Type B pancreatic cell (in vitro differentiated cells): Measurements from ENCODE around the gene MIOX. TPM values are rescaled to one million over a fixed set of nuclear protein-coding genes. Genes with fewer than 3 reads are reported as not detected.

ENCODE experiments used
- DNase-seq: peaks from one replicate; pipeline ENCODE4 v3.0.0; 2021; ENCODE audit warnings: mixed read lengths; ENCODE audit not compliant: unreplicated experiment; ENCODE audit errors: extremely low spot score
- H3K27ac Mint-ChIP-seq: 2 replicates; pipeline ENCODE4 v1.8.0; 2021; ENCODE audit warnings: mild to moderate bottlenecking, mixed read lengths
- H3K27me3 Mint-ChIP-seq: 2 replicates; pipeline ENCODE4 v1.8.0; 2021; ENCODE audit warnings: mixed read lengths
- H3K36me3 Mint-ChIP-seq: 2 replicates; pipeline ENCODE4 v1.8.0; 2021; ENCODE audit warnings: mixed read lengths
- H3K4me1 Mint-ChIP-seq: one replicate; pipeline ENCODE4 v1.8.0; 2021; ENCODE audit warnings: mixed read lengths; ENCODE audit not compliant: unreplicated experiment
- H3K4me3 Mint-ChIP-seq: 2 replicates; pipeline ENCODE4 v1.8.0; 2021; ENCODE audit warnings: mild to moderate bottlenecking, mixed read lengths
- H3K9me3 Mint-ChIP-seq: 2 replicates; pipeline ENCODE4 v1.8.0; 2021; ENCODE audit warnings: mixed read lengths
- CTCF ChIP-seq: fragments of 200-600 bp; sonication (generic); conservative IDR thresholded peaks from 2 replicates; pipeline ENCODE4 v1.5.0; 2021; ENCODE audit warnings: antibody characterized with exemption, mild to moderate bottlenecking
- total RNA-seq: library from RNA; stranded (reverse); gene quantifications from 2 replicates; pipeline ENCODE4 v1.2.1, GENCODE V29; 2021; ENCODE audit warnings: low replicate concordance

The MIOX gene
- total RNA-seq, 1 donor from 2014 or later = not detected

GRCh38 chr22:50488006-50488677, 1.5 kb downstream of the MIOX start:
- TF ChIP-seq CTCF = no peak

GRCh38 chr22:50488886-50489285, 2.2 kb downstream of the MIOX start:
- H3K4me3 Mint-ChIP-seq = no peak overlapping the region
- no peak overlapping the region for H3K27ac Mint-ChIP-seq
- peaks cover 12% of the 10 kb centered on the region for H3K27me3 Mint-ChIP-seq
- no peak for TF ChIP-seq CTCF
- no peaks in the 10 kb centered on the region for H3K36me3 Mint-ChIP-seq
- peaks cover 9% of the 10 kb centered on the region for H3K4me1 Mint-ChIP-seq
- DNase-seq = no peak
- no peaks in the 10 kb centered on the region for H3K9me3 Mint-ChIP-seq

More at GRCh38 chr22:50488006-50488677, 1.5 kb downstream of the MIOX start:
- H3K4me1 Mint-ChIP-seq = peaks cover 9% of the 10 kb centered on the region
- no peaks in the 10 kb centered on the region for H3K9me3 Mint-ChIP-seq
- peaks cover 12% of the 10 kb centered on the region for H3K27me3 Mint-ChIP-seq
- H3K27ac Mint-ChIP-seq = no peak overlapping the region
- H3K36me3 Mint-ChIP-seq = no peaks in the 10 kb centered on the region
- no peak overlapping the region for H3K4me3 Mint-ChIP-seq
- no peak for DNase-seq

- DNase-seq = no peak
- peaks cover 9% of the 10 kb centered on the region for H3K4me1 Mint-ChIP-seq
- peaks cover 12% of the 10 kb centered on the region for H3K27me3 Mint-ChIP-seq
- TF ChIP-seq CTCF = no peak
- no peaks in the 10 kb centered on the region for H3K9me3 Mint-ChIP-seq
- no peak overlapping the region for H3K27ac Mint-ChIP-seq
- H3K4me3 Mint-ChIP-seq = no peak overlapping the region
- no peaks in the 10 kb centered on the region for H3K36me3 Mint-ChIP-seq
Measured at GRCh38 chr22:50489363-50490243, 2.9 kb downstream of the MIOX start.

GRCh38 chr22:50490531-50491308, 4.1 kb downstream of the MIOX start:
- no peak overlapping the region for H3K4me3 Mint-ChIP-seq
- no peak for TF ChIP-seq CTCF
- no peaks in the 10 kb centered on the region for H3K36me3 Mint-ChIP-seq
- no peak overlapping the region for H3K27ac Mint-ChIP-seq
- H3K4me1 Mint-ChIP-seq = peaks cover 9% of the 10 kb centered on the region
- no peak for DNase-seq
- H3K9me3 Mint-ChIP-seq = no peaks in the 10 kb centered on the region
- peaks cover 11% of the 10 kb centered on the region for H3K27me3 Mint-ChIP-seq

GRCh38 chr22:50497093-50497492, 10.4 kb downstream of the MIOX start:
- Mint-ChIP-seq H3K27ac (no peak overlapping the region), H3K27me3 (no peaks in the 10 kb centered on the region), H3K4me1 (peaks cover 13% of the 10 kb centered on the region), H3K4me3 (no peak overlapping the region), H3K36me3 (no peaks in the 10 kb centered on the region), H3K9me3 (no peaks in the 10 kb centered on the region)
- no peak for DNase-seq
- no peak for TF ChIP-seq CTCF
